Smooth muscle cell (in vitro differentiated cells): ENCODE data around the gene ABCC1. TPM values are rescaled to one million over a fixed set of nuclear protein-coding genes. Genes with fewer than 3 reads are reported as not detected.

Experiments used
- DNase-seq: peaks from one replicate; lab custom pipeline; 2025; ENCODE audit not compliant: unreplicated experiment; lab: John Stamatoyannopoulos, UW
- H2AFZ ChIP-seq: fragments of 200-600 bp; sonication (generic); 2 replicates; pipeline ENCODE4 v1.6.0; 2016; ENCODE audit warnings: antibody characterized with exemption, low read depth, mild to moderate bottlenecking
- H3F3A ChIP-seq: fragments of 200-600 bp; sonication (generic); 2 replicates; pipeline ENCODE4 v1.6.0; 2017; ENCODE audit warnings: antibody characterized with exemption, low read depth
- H3K27ac ChIP-seq: fragments of 200-600 bp; sonication (generic); 2 replicates; pipeline ENCODE4 v1.5.1; 2016; ENCODE audit warnings: low read depth, mild to moderate bottlenecking
- H3K27me3 ChIP-seq: fragments of 200-600 bp; sonication (generic); 2 replicates; pipeline ENCODE4 v1.6.1; 2016; ENCODE audit warnings: low read depth, mild to moderate bottlenecking
- H3K36me3 ChIP-seq: fragments of 200-600 bp; sonication (generic); 2 replicates; pipeline ENCODE4 v1.5.1; 2016; ENCODE audit warnings: low read depth
- H3K4me1 ChIP-seq: fragments of 200-600 bp; sonication (generic); 2 replicates; pipeline ENCODE4 v1.5.1; 2016; ENCODE audit warnings: low read depth
- H3K4me2 ChIP-seq: fragments of 200-600 bp; sonication (generic); 2 replicates; pipeline ENCODE4 v1.6.0; 2016; ENCODE audit warnings: mild to moderate bottlenecking
- H3K4me3 ChIP-seq: fragments of 200-600 bp; sonication (generic); 2 replicates; pipeline ENCODE4 v1.5.1; 2016; ENCODE audit warnings: mild to moderate bottlenecking
- H3K79me2 ChIP-seq: fragments of 200-600 bp; sonication (generic); 2 replicates; pipeline ENCODE4 v1.6.0; 2016; ENCODE audit warnings: low read depth, mild to moderate bottlenecking
- H3K9ac ChIP-seq: fragments of 200-600 bp; sonication (generic); 2 replicates; pipeline ENCODE4 v1.6.0; 2016; ENCODE audit warnings: low read depth
- H3K9me3 ChIP-seq: fragments of 200-600 bp; sonication (generic); replicated peaks from 2 replicates; pipeline ENCODE4 v1.5.1; 2016; ENCODE audit warnings: low read depth
- H4K20me1 ChIP-seq: fragments of 200-600 bp; sonication (generic); 2 replicates; pipeline ENCODE4 v1.6.0; 2016; ENCODE audit warnings: low read depth
- WGBS: methylation state at CpG from one replicate; pipeline ENCODE4 v1.1.7; 2016; ENCODE audit warnings: low lambda C conversion rate; 5-methylcytosine and 5-hydroxymethylcytosine counted together
- polyA plus RNA-seq: library from polyadenylated mRNA; unstranded; fragments of >200 nt; fragmentation: Nextera tagmentation; extraction: Ambion mirVana; gene quantifications from 2 replicates; pipeline ENCODE4 v1.2.1, GENCODE V29; 2016
- total RNA-seq: library from RNA; depleted of rRNA; stranded (reverse); fragments of >200 nt; gene quantifications from 2 replicates; pipeline ENCODE4 v1.2.3, GENCODE V29; 2014
- TF ChIP-seq, protein P1 (sequence below): fragments of 200-600 bp; sonication (generic); IDR thresholded peaks from 2 replicates; pipeline ENCODE4 v1.5.1; 2017; ENCODE audit warnings: borderline replicate concordance, mild to moderate bottlenecking, antibody characterized with exemption; ENCODE audit not compliant: insufficient read depth, poor library complexity, severe bottlenecking

The ABCC1 gene
- total and polyA plus RNA-seq, 2 experiments from 2014 or later = 10.2 to 22.7 TPM

- Histone ChIP-seq H3K27ac (no peak overlapping the region), H3F3A (no peaks in the 10 kb centered on the region), H3K27me3 (no peaks in the 10 kb centered on the region), H3K4me1 (no peaks in the 10 kb centered on the region), H2AFZ (no peak overlapping the region), H3K79me2 (no peaks in the 10 kb centered on the region), H3K4me3 (no peak overlapping the region), H3K9me3 (no peaks in the 10 kb centered on the region), H4K20me1 (no peaks in the 10 kb centered on the region), H3K4me2 (no peak overlapping the region), H3K36me3 (no peaks in the 10 kb centered on the region), H3K9ac (no peak overlapping the region)
- 73% methylated on average over 6 of the region's 6 CpGs for WGBS
- TF ChIP-seq, protein P1, sequence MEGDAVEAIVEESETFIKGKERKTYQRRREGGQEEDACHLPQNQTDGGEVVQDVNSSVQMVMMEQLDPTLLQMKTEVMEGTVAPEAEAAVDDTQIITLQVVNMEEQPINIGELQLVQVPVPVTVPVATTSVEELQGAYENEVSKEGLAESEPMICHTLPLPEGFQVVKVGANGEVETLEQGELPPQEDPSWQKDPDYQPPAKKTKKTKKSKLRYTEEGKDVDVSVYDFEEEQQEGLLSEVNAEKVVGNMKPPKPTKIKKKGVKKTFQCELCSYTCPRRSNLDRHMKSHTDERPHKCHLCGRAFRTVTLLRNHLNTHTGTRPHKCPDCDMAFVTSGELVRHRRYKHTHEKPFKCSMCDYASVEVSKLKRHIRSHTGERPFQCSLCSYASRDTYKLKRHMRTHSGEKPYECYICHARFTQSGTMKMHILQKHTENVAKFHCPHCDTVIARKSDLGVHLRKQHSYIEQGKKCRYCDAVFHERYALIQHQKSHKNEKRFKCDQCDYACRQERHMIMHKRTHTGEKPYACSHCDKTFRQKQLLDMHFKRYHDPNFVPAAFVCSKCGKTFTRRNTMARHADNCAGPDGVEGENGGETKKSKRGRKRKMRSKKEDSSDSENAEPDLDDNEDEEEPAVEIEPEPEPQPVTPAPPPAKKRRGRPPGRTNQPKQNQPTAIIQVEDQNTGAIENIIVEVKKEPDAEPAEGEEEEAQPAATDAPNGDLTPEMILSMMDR = no peak
- DNase-seq = no peak
Measured at GRCh38 chr16:15942931-15943690, 6.3 kb upstream of the ABCC1 start.

- H3K79me2 ChIP-seq = peaks cover 17% of the 10 kb centered on the region
- H3F3A ChIP-seq = no peaks in the 10 kb centered on the region
- H2AFZ ChIP-seq = no peak overlapping the region
- TF ChIP-seq, protein P1 = no peak
- H3K9ac ChIP-seq = no peak overlapping the region
- 58% methylated on average over 8 of the region's 10 CpGs for WGBS
- peak overlapping the region; percentile 12 for H3K4me2 ChIP-seq
- peaks cover 10% of the 10 kb centered on the region for H3K4me1 ChIP-seq
- H4K20me1 ChIP-seq = peaks cover 11% of the 10 kb centered on the region
- no peaks in the 10 kb centered on the region for H3K27me3 ChIP-seq
- H3K4me3 ChIP-seq = no peak overlapping the region
- no peaks in the 10 kb centered on the region for H3K36me3 ChIP-seq
- DNase-seq = no peak
- H3K9me3 ChIP-seq = no peaks in the 10 kb centered on the region
- H3K27ac ChIP-seq = no peak overlapping the region
Measured at GRCh38 chr16:15946257-15947044, 3.0 kb upstream of the ABCC1 start.

DNA sequence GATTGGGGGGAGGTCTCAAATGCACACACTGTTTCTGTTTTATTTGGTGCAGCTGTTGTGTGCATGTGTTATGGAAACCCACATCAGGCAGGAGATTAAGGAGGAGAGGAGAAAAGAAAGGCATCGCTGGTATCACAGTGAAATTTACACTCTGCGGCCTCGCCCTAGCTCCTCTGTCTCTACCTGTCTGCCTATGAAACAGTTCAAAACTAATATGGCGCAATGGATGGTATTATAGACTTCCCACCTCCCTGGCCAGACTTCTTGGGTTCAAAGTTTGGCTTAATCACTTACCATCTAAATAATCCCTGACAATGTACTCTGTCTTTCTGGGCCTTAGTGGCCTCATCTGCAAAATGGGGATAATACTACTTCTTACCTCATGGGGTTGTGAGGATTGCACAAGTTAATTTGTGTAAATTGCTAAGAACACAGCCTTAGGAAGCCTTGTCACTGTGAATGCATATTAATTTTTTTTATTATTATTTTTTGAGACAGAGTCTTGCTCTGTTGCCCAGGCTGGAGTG, 1.4 kb upstream of the ABCC1 start:
- WGBS = 97% methylated on average over 4 of the region's 4 CpGs
- no peak for DNase-seq
- no peaks in the 10 kb centered on the region for H3K27me3 ChIP-seq

More for the DNA sequence above, 1.4 kb upstream of the ABCC1 start:
- Histone ChIP-seq H2AFZ (no peak overlapping the region), H3K9me3 (no peaks in the 10 kb centered on the region), H3K4me2 (no peak overlapping the region), H3K36me3 (no peaks in the 10 kb centered on the region), H3K27ac (no peak overlapping the region), H3K9ac (no peak overlapping the region), H3K4me3 (no peak overlapping the region), H3K79me2 (peaks cover 27% of the 10 kb centered on the region), H3K4me1 (peaks cover 11% of the 10 kb centered on the region), H4K20me1 (peaks cover 27% of the 10 kb centered on the region), H3F3A (no peaks in the 10 kb centered on the region)
- TF ChIP-seq, protein P1 = no peak
